T-helper 1 cell treated with Interleukin-12 subunit alpha and Interleukin-12 subunit beta and Interleukin-4 antibody, amounts not matched to agents 30 ng/mL and 1 ng/mL, for 36 hours (primary cell): ENCODE measurements around the gene MCCC1. TPM values are rescaled to one million over a fixed set of nuclear protein-coding genes. Genes with fewer than 3 reads are reported as not detected.

Source experiments
- total RNA-seq: library from RNA; stranded (reverse); gene quantifications from 2 replicates; pipeline ENCODE4 v1.2.3, GENCODE V29; 2022

Gene MCCC1
- total RNA-seq, 1 donor from 2014 or later = 23.4 TPM

Other genes starting within 250 kb of the MCCC1 start
- gene DCUN1D1, start 119.0 kb downstream of the MCCC1 start, total RNA-seq = 67.9 and 72.4 TPM in 2 replicates
- gene LAMP3, start 63.2 kb upstream of the MCCC1 start, total RNA-seq = 9.1 and 9.4 TPM in 2 replicates
- gene B3GNT5, start 153.8 kb upstream of the MCCC1 start, total RNA-seq = 2.0 and 2.5 TPM in 2 replicates